GM19468 (cell line): Measurements from ENCODE around the gene PI4KB.

Source experiments
- ATAC-seq: cut with Tn5 transposase; IDR thresholded peaks from one replicate; pipeline ENCODE4 v1.9.1; 2021; ENCODE audit warnings: mild to moderate bottlenecking, moderate library complexity, moderate number of reproducible peaks; ENCODE audit not compliant: unreplicated experiment; ENCODE audit errors: extremely low read depth

Gene PI4KB

DNA sequence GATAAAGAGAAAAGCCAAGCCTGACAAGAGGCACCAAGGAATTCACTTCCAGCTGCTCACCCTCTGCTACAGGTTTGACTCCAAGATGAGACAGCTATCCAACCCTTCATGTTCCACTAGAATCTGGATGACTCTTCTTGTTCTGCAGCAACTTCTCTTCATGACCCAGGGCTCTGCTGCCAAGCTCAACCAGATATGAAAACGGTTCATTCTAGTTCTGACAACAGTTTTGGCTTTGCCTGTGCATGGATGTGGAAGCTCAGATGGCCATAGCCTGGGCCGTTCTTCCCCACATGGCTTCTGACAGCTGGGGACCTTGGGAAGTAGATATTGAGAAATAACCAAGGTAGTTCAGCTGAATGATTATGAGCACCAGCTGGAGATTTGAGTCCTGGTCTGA, 13.7 kb downstream of the PI4KB start:
- ATAC-seq, result no peak

DNA sequence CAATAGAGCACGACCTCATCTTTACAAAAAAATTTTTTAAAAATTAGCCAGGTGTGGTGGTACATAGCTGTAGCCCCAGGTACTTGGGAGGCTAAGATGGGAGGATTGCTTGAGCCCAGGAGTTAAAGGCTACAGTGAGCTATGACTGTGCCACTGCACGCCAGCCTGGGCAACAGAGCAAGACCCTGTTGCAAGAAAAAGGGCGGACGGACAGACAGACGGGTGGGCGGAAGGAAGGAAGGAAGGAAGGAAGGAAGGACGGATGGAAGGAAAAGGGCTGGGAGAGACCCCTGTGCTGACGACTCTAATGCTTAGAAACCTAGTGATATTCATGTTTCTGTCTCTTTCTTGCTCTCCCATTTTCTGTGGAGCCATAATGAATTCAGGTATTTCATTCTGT, 14.4 kb downstream of the PI4KB start:
- ATAC-seq, result no peak

DNA sequence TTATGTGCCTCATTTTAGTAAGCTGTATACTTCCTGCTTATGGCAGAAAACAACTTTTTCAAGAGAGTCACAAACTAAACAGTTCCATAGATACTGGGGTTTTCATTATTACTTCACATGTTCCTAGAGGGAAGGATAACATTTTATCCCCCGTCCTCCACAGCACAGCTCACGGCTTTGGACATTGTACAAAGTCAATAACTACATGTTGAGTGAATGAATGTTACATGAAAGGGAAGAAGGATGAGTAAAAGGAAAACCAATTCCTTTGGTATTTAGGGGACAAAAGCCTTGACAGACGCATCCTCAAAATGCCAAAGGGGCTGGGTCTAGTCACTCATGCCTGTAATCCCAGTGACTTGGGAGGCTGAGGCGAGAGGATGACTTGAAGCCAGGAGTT, 14.8 kb downstream of the PI4KB start:
- no peak for ATAC-seq

DNA sequence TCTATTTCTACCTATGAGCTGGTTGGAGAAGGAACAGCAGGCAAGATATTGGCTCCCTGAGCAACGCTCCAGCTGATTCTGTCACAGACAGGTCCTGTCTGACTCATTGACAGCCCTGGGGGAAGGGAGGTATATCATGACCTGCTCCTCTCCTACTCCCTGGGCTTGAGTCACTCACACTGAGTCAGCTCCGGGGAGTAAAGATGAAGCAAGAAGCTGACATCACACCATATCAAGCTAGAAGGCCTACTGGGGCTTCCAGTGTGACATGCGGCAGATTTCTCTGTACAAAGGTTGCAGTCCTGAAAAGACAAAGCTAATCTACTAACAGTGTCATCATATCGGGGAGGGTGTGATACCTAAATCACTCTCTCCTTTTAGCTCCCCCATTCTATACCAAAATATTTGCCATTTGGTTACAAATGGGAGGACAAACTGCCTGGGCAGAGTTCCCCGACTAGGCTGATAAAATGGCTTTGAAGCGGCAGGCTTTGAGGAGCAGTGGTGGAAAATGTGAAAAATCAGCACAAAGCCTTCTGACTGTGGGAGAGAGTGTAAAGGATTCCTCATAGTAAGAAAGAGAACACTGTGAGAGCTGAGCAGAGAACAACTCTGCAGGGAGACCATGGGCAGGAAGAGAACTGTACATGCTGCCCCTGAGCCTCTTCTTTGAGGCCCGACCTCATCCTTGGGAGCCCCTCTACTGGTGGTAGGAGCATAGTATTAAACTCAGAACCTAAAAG, 15.5 kb downstream of the PI4KB start:
- no peak for ATAC-seq

DNA sequence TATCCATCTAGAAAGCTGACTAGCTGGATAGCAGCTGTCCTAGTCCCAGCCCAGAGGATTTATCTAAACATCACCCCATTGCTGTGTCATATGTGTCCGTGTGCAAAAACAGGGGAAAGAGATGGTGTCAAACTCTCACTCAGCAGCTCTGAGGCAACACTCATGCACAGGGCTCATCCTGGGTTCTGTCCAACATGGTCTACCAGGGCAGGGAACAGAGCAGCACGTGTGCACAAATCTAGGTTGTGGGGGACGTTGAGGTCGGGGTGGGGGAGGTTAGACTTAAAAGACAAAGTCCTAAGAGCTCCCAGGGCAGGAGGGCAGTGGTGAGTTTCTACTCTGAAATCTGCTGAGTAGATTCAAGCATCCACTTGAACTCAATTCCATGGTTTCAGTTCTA, 16.2 kb downstream of the PI4KB start:
- ATAC-seq, result no peak

DNA sequence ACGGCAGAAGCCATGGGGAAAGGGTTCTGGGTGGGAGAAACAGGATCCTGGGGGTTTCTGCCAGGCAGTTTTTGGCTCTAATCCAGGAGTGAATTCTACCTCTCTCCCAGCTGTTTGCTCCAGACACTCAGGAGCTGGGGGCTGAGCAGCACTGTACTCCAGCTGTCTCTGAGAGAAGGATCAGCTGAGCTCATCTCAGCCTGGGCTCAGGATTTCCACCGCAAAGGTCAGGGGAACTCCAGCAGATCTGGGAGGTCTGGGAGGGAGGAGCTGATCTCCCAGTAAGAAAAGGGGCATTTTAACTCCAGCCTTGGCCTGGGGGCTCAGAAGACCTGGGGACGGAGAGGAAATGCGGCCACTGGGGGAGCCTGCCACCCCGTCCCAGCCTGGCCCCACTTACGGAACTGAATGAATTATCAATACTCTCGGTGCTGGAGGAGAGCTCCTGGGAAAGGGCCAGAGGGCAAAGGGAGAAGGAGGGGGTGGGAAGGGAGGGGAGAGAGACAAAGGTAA, 17.3 kb downstream of the PI4KB start:
- ATAC-seq, result no peak

DNA sequence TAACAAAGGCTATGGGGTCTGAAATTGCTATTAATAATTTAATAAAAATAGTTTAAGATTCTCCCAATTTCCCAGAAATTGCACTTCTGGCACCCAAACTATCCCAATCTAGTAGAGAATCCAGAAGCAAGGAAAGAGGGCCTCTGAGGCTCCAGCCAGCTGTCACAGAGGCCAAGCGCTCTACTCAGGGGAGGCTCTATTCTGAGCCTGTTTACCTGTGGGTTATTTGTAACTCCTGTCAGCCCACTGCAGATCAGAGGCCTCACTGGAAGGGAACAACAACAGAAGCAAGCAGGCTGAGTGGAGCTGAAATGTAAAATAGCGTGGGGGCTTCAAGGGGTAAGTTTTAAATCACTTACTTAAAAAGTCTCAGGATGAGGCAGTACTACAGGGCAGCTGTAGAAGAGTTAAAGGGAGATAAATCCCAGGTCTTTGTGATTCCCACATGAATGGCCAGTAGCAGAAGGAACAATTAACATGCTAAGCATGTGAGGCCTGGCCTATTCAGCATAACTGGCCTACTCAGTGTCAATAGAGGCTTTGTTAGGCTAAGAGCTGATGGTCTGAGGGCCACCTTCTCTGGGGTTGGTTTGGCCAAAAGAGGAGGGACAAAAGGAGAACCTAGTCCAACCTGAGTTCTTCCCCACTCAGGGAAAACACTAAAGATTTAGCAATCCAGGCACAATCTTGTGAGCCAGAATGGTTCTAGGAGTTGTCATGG, 32.3 kb downstream of the PI4KB start:
- ATAC-seq, result no peak

DNA sequence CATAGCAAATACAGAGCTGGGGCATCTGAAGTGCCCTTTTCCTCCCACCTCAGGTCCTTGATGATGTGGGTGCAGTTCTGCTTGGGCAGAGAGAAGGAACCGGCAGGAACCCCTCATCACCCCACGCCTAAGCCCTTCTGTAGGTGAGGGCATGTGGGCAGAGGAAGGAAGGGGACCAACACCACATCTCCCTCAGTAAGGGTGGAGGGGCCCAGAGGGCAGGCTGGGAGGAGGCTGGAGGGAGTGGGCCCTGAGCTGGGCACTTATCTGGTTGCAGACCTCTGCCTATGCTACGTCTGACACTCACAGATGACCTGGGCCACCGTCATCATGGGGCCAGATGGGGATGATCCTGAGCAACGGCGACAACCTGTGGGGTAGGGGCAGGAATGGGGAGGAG, 34.1 kb downstream of the PI4KB start:
- no peak for ATAC-seq

DNA sequence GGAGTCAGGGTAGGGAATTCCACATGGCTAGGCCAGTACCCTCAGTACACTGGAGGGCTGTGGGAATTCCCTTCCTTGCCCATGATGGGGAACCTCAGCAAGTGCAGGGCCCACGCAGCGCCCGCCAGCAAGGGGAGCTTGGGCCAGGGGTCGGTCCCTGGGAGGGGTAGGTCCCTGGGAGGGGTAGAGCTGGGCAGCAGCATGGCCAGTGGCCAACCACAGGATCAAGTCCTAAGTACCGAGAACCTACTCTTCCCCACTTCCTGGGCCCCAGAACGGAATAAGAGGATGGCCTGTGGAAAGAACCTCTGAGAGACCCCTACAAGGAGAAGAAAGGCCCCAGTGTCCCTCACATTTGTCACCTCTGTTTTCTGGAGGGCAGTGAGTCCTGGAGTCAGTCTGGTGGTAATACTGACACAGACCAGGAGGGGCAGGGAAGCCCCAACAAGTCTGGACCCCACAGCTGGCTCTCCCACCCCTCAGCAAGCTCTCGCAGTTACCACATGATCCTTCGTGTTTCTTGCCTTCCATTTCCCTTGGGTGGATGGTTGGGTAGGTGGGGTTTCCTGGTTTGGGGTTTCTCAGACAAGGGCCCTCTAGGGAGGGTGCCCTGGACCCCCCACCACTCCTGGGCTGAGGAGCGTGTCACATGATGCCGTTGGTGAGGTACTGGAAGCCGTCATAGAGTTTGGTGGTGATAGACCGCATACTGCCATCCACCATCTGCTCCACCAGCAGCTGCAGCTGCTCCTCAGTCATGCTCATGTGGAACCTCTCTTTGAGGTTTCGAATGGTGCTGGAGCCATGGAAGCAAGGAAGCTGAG, 34.8 kb downstream of the PI4KB start:
- no peak for ATAC-seq

DNA sequence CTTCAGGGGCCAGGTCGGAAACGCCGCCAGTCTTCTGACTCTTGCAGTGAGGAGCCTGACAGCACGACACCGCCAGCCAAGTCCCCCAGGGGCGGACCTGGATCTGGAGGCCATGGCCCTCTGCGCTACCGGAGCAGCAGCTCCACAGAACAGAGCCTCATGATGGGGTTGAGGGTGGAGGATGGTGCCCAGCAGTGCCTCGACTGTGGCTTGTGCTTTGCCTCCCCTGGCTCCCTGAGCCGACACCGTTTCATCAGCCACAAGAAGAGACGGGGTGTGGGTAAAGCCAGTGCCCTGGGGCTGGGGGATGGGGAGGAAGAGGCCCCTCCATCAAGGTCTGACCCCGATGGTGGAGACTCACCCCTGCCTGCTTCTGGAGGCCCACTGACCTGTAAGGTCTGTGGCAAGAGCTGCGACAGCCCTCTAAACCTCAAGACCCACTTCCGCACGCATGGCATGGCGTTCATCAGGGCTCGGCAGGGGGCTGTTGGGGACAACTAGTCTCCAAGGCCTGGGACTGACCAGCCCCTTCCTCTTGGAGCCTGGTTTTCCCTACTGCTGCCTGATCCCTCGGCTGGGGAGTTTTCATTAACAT, 36.4 kb downstream of the PI4KB start:
- no peak for ATAC-seq

DNA sequence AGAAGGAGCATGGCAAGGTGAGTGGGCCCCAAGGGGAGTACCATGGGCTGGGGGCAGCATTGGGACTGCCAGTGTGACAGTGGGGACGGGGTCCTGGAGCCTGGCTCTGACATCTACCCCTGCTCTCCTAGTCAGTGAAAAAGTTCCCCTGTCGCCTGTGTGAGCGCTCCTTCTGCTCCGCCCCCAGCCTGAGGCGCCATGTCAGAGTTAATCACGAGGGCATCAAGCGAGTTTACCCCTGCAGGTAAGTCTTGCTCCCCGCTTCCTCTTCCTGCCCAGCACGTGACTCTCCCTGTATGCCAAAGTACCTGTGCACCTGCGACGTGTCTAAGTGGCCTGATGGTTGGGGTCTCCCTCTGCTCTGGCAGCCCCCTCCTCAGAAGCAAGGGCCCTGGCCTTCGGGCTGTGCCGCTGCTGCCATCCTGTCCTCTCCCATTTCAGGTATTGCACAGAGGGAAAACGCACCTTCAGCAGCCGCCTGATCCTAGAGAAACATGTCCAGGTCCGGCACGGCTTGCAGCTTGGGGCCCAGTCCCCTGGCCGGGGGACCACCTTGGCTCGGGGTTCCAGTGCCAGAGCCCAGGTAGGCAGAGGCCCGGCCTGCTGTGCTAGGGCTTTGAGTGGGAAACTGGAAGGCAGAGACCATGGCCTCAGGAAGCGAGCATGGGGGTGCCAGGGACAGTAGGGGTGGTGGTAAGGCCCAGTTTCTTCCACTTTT, 37.1 kb downstream of the PI4KB start:
- ATAC-seq, result no peak

DNA sequence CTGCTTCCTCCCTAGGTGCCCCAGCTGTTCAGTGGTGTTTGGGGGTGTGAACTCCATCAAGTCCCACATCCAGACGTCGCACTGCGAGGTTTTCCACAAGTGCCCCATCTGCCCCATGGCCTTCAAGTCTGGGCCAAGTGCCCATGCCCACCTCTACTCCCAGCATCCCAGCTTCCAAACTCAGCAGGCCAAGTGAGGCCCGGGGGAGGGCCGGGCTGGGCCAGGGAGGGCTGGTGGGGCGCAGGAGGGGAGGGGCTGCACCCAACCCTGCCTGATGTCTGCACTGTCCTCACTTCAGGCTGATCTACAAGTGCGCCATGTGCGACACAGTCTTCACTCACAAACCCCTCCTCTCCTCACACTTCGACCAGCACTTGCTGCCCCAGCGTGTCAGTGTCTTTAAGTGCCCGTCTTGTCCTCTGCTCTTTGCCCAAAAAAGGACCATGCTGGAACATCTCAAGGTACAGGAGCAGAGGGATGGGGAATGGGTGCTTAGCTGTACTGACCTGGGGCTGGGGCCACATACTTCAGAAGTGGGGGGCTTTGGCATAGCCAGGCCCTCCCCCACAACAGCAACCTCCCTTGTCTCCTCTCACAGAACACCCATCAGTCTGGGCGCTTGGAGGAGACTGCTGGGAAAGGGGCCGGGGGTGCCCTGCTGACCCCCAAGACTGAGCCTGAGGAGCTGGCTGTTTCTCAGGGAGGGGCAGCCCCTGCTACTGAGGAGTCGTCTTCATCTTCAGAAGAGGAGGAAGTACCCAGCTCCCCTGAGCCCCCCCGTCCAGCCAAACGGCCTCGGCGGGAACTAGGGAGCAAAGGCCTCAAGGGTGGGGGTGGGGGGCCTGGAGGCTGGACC, 37.9 kb downstream of the PI4KB start:
- no peak for ATAC-seq

DNA sequence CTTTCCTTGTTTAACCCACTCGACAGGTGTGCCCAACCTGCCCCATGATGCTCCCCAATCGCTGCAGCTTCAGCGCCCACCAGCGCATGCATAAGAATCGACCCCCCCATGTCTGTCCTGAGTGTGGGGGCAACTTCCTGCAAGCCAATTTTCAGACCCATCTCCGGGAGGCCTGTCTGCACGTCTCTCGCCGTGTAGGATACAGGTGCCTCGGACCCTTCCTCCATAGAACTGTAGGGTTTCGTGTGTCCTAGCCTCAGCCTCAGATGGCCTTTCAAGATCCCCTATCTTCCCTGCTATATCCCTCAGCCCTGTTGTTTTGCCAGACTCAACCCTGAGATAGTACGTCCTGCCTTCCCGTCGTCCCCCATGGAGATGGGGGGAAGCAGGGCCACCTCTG, 38.7 kb downstream of the PI4KB start:
- no peak for ATAC-seq

DNA sequence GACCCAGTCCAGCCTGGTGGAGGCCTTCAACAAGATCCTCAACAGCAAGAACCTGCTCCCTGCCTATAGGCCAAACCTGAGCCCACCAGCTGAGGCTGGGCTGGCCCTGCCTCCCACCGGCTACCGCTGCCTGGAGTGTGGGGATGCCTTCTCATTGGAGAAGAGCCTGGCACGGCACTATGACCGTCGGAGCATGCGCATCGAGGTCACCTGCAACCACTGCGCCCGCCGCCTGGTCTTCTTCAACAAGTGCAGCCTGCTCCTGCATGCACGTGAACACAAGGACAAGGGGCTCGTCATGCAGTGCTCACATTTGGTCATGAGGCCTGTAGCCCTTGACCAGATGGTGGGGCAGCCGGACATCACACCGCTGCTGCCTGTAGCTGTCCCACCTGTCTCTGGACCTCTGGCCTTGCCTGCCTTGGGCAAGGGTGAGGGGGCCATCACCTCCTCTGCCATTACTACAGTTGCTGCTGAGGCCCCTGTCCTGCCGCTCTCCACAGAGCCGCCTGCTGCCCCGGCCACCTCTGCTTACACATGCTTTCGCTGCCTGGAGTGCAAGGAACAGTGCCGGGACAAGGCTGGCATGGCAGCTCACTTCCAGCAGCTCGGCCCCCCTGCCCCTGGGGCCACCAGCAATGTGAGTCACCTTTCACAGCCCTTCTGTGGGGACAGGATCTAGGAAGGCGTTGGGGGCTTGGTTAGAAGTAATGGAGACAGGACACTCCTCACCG, 39.3 kb downstream of the PI4KB start:
- ATAC-seq, result no peak

DNA sequence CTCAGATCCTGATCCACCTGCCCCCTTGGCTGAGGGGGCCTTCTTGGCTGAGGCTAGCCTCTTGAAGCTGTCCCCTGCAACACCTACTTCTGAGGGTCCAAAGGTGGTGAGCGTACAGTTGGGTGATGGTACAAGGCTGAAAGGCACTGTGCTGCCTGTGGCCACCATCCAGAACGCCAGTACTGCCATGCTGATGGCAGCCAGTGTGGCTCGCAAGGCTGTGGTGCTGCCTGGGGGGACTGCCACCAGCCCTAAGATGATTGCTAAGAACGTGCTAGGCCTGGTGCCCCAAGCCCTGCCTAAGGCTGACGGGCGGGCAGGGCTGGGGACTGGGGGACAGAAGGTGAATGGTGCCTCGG, 39.9 kb downstream of the PI4KB start:
- no peak for ATAC-seq

DNA sequence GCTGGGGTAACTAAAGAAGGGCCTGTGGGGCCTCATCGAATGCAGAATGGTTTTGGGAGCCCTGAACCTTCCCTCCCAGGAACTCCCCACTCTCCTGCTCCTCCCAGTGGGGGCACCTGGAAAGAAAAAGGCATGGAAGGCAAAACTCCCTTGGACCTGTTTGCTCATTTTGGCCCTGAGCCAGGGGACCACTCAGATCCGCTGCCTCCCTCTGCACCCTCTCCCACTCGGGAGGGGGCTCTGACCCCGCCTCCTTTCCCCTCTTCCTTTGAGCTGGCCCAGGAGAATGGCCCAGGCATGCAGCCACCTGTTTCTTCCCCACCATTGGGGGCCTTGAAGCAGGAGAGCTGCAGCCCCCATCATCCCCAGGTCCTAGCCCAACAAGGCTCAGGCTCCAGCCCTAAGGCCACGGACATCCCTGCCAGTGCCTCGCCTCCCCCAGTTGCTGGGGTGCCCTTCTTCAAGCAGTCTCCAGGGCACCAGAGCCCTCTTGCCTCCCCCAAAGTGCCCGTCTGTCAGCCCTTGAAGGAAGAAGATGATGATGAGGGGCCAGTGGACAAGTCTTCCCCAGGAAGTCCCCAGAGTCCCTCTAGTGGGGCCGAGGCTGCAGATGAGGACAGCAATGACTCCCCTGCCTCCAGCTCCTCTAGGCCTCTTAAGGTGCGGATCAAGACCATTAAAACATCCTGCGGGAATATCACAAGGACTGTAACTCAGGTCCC, 40.4 kb downstream of the PI4KB start:
- no peak for ATAC-seq

DNA sequence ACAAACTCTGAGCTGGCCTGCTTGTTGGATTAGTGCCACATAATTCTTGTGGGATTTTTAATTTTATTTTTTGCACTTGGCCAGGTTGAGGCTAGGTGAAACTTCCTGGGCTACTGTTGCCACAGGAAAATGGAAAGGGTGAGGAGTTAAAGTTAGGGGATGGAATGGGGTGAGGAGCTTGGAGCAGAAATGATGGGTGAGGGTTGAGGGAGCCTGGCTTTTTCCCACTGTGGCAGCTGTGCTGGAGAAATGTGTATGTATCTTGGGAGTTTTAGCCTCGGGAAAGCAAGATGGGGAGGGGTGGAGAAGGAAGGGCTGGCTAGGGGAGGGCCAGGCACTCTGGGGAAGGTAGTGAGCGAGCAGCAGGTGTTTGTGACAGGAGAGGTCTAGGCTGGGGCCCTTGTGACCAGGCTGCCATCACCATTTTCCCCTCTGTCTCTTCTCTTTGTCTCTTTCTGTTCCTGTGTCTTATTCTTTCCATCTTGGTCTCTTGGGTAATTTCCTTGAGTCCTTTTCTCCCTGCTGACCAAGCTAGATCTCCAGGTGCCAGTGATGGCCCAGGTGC, 43.1 kb downstream of the PI4KB start:
- ATAC-seq, result no peak
